SK-N-MC (cell line): ENCODE data around the gene SDHAF3.

ENCODE experiments used
- EZH2 ChIP-seq: fragments of 200-600 bp; sonication (generic); IDR thresholded peaks from one replicate; pipeline ENCODE4 v1.6.1; 2017; ENCODE audit warnings: antibody characterized with exemption
- POLR2AphosphoS5 ChIP-seq: IDR thresholded peaks from 2 replicates; pipeline ENCODE4 v1.6.1; 2012; ENCODE audit warnings: mild to moderate bottlenecking, low read depth, low read length, borderline replicate concordance

DNA sequence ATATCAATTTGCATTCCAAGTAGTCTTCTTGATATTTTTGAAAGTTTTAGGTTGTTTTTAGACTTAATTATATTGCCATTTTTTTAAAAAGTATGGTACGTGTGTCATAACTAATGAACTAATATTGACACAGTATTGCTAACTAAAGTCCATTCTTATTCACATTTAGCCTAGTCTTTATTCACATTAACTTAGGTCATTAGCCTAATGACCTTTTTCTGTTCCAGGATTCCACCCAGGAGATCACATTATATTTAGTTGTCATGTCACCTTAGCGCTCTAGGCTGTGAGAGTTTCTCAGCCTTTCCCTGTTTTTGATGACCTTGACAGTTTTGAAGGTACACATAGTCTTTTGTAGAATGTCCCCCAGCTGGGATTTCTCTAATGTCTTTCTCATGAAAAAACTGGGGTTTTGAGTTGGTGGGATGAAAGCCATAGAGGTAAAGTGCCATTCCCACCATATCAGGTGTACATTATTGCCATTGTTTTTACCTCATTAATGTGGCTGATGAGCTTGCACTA is 38.5 kb downstream of the SDHAF3 start:
- TF ChIP-seq EZH2, result no peak
- no peak for TF ChIP-seq POLR2AphosphoS5
